NCI-H1930 (cell line): ENCODE measurements around the gene TNFAIP8.

ENCODE experiments used
- DNase-seq, 2 experiments: peaks; one replicate each; lab custom pipeline; 2025; lab: John Stamatoyannopoulos, UW

Gene TNFAIP8

GRCh38 chr5:119329666-119330065 is 26.2 kb upstream of the TNFAIP8 start:
- no peak for DNase-seq

- DNase-seq, result no peak
These were observed 25.2 kb upstream of the TNFAIP8 start for GRCh38 chr5:119330367-119331183.

- DNase-seq, result no peak
These were observed 24.2 kb upstream of the TNFAIP8 start for GRCh38 chr5:119331566-119332095.

GRCh38 chr5:119332208-119332607 is 23.6 kb upstream of the TNFAIP8 start:
- no peak for DNase-seq

- no peak for DNase-seq
These were observed 22.8 kb upstream of the TNFAIP8 start for GRCh38 chr5:119332978-119333401.

- DNase-seq, result no peak
These were observed 22.4 kb upstream of the TNFAIP8 start for GRCh38 chr5:119333421-119333851.

GRCh38 chr5:119335261-119335677 is 20.6 kb upstream of the TNFAIP8 start:
- DNase-seq, result no peak

GRCh38 chr5:119336262-119336661 is 19.6 kb upstream of the TNFAIP8 start:
- no peak for DNase-seq

- no peak for DNase-seq
These were observed 18.8 kb upstream of the TNFAIP8 start for GRCh38 chr5:119336845-119337580.

- DNase-seq, result no peak
These were observed 17.4 kb upstream of the TNFAIP8 start for GRCh38 chr5:119338326-119338946.

GRCh38 chr5:119339344-119339743 is 16.5 kb upstream of the TNFAIP8 start:
- DNase-seq, result no peak

GRCh38 chr5:119339965-119340364 is 15.9 kb upstream of the TNFAIP8 start:
- DNase-seq, result no peak

- no peak for DNase-seq
These were observed 15.1 kb upstream of the TNFAIP8 start for GRCh38 chr5:119340597-119341218.

GRCh38 chr5:119341452-119342349 is 14.1 kb upstream of the TNFAIP8 start:
- DNase-seq, result no peak

- no peak for DNase-seq
These were observed 13.4 kb upstream of the TNFAIP8 start for GRCh38 chr5:119342406-119342805.

GRCh38 chr5:119343052-119343451 is 12.8 kb upstream of the TNFAIP8 start:
- no peak for DNase-seq

GRCh38 chr5:119343766-119344165 is 12.1 kb upstream of the TNFAIP8 start:
- DNase-seq, result no peak

- DNase-seq, result no peak
These were observed 11.6 kb upstream of the TNFAIP8 start for GRCh38 chr5:119344231-119344630.

GRCh38 chr5:119345861-119346260 is 10.0 kb upstream of the TNFAIP8 start:
- no peak for DNase-seq

GRCh38 chr5:119346394-119346793 is 9.4 kb upstream of the TNFAIP8 start:
- no peak for DNase-seq

- no peak for DNase-seq
These were observed 8.2 kb upstream of the TNFAIP8 start for GRCh38 chr5:119347574-119347973.
